ENCODE data around the gene CDH23.

DNA sequence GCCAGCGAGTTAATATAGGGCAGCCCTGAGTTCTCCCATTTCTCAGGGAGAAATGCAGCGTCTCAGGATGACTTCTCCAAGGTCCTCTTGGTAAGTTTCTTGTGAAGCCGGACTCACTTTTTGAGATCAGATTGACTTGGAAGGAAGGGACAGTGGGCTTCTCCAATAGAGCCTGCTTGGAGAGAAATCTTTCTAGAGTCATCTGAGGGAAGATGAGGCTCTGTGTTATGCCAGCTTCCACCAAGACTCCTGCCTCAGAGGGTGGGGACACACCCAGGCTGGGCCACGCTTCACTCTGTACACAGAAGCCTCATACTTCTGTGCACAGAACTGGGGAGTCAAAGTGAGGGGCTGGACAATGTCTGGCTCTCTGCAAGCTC lies 317.3 kb downstream of the CDH23 start:
- TF ChIP-seq, protein P1, sequence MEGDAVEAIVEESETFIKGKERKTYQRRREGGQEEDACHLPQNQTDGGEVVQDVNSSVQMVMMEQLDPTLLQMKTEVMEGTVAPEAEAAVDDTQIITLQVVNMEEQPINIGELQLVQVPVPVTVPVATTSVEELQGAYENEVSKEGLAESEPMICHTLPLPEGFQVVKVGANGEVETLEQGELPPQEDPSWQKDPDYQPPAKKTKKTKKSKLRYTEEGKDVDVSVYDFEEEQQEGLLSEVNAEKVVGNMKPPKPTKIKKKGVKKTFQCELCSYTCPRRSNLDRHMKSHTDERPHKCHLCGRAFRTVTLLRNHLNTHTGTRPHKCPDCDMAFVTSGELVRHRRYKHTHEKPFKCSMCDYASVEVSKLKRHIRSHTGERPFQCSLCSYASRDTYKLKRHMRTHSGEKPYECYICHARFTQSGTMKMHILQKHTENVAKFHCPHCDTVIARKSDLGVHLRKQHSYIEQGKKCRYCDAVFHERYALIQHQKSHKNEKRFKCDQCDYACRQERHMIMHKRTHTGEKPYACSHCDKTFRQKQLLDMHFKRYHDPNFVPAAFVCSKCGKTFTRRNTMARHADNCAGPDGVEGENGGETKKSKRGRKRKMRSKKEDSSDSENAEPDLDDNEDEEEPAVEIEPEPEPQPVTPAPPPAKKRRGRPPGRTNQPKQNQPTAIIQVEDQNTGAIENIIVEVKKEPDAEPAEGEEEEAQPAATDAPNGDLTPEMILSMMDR (IDR thresholded peaks at IDR 0.05; ENCODE audit: poor library complexity), result no peak
- no peak for TF ChIP-seq EZH2phosphoT487 (IDR thresholded peaks at IDR 0.05; ENCODE audit: low read depth, severe bottlenecking, unreplicated experiment)
